ENCODE data around the gene ATP10B.
"Not testable (repeated sequence)": the region's sequence is repeated elsewhere in the genome, so short reads cannot be mapped to it uniquely, and the experiment has no call there.

The ATP10B gene

GRCh38 chr5:160831801-160832200 is 20.2 kb downstream of the ATP10B start:
- DNase-seq (ENCODE audit: low spot score), result no peak

GRCh38 chr5:160824301-160825001 is 27.6 kb downstream of the ATP10B start:
- no peak for DNase-seq (ENCODE audit: low spot score)

GRCh38 chr5:160812996-160813395 is 39.0 kb downstream of the ATP10B start:
- not testable (repeated sequence) for DNase-seq (ENCODE audit: low spot score)

- no peak for DNase-seq (ENCODE audit: low spot score)
Observed at GRCh38 chr5:160805376-160805775, 46.6 kb downstream of the ATP10B start.

GRCh38 chr5:160802592-160802991 is 49.4 kb downstream of the ATP10B start:
- DNase-seq (ENCODE audit: low spot score), result no peak

GRCh38 chr5:160800375-160801275 is 51.4 kb downstream of the ATP10B start:
- DNase-seq (ENCODE audit: low spot score), result no peak

GRCh38 chr5:160799184-160799583 is 52.8 kb downstream of the ATP10B start:
- DNase-seq (ENCODE audit: low spot score), result no peak

- DNase-seq (ENCODE audit: low spot score), result no peak
Observed at GRCh38 chr5:160797020-160797419, 55.0 kb downstream of the ATP10B start.

GRCh38 chr5:160793530-160793899 is 58.5 kb downstream of the ATP10B start:
- no peak for DNase-seq (ENCODE audit: low spot score)

GRCh38 chr5:160792732-160793529 is 59.1 kb downstream of the ATP10B start:
- DNase-seq (ENCODE audit: low spot score), result no peak

- DNase-seq (ENCODE audit: low spot score), result no peak
Observed at GRCh38 chr5:160792281-160792680, 59.7 kb downstream of the ATP10B start.

GRCh38 chr5:160789219-160789859 is 62.7 kb downstream of the ATP10B start:
- no peak for DNase-seq (ENCODE audit: low spot score)

GRCh38 chr5:160788102-160788660 is 63.8 kb downstream of the ATP10B start:
- no peak for DNase-seq (ENCODE audit: low spot score)

GRCh38 chr5:160787240-160787639 is 64.8 kb downstream of the ATP10B start:
- no peak for DNase-seq (ENCODE audit: low spot score)

GRCh38 chr5:160774666-160775315 is 77.2 kb downstream of the ATP10B start:
- no peak for DNase-seq (ENCODE audit: low spot score)

GRCh38 chr5:160773646-160774410 is 78.2 kb downstream of the ATP10B start:
- DNase-seq (ENCODE audit: low spot score), result no peak

GRCh38 chr5:160772854-160773253 is 79.2 kb downstream of the ATP10B start:
- no peak for DNase-seq (ENCODE audit: low spot score)

GRCh38 chr5:160770718-160771117 is 81.3 kb downstream of the ATP10B start:
- no peak for DNase-seq (ENCODE audit: low spot score)

GRCh38 chr5:160769301-160769700 is 82.7 kb downstream of the ATP10B start:
- no peak for DNase-seq (ENCODE audit: low spot score)

- no peak for DNase-seq (ENCODE audit: low spot score)
Observed at GRCh38 chr5:160767062-160767461, 84.9 kb downstream of the ATP10B start.

All from activated CD4-positive, alpha-beta T cell treated with anti-CD3 and anti-CD28 coated beads, Interleukin-2, Interleukin-4, amounts not matched to agents 100 ng/mL and 50 ng/mL, durations not matched to agents 16 hours and 8 hours (primary cell).